CD4-positive, alpha-beta T cell treated with Interleukin-4 for 4 hours (primary cell): ENCODE results near the gene FMR1NB.

ENCODE experiments used
- DNase-seq: peaks from one replicate; pipeline ENCODE4 v3.0.0-alpha.2; 2020

The FMR1NB gene

GRCh38 chrX:147981038-147981752 is at the start of gene FMR1NB:
TSS of gene FMR1NB (plus strand) at chrX:147981337. CDS start at chrX:147981403, 66 bp downstream.
- DNase-seq, result no peak

GRCh38 chrX:147933815-147934214 is 47.3 kb upstream of the FMR1NB start:
- no peak for DNase-seq

- no peak for DNase-seq
Measured at GRCh38 chrX:147935156-147935758, 45.9 kb upstream of the FMR1NB start.

- no peak for DNase-seq
Measured at GRCh38 chrX:147945286-147945685, 35.9 kb upstream of the FMR1NB start.

GRCh38 chrX:147948531-147948930 is 32.6 kb upstream of the FMR1NB start:
- DNase-seq, result no peak

GRCh38 chrX:147950352-147950751 is 30.8 kb upstream of the FMR1NB start:
- no peak for DNase-seq

GRCh38 chrX:147953976-147954375 is 27.2 kb upstream of the FMR1NB start:
- DNase-seq, result no peak

- no peak for DNase-seq
Measured at GRCh38 chrX:147957291-147957690, 23.8 kb upstream of the FMR1NB start.

GRCh38 chrX:147958291-147958690 is 22.8 kb upstream of the FMR1NB start:
- DNase-seq, result no peak

- no peak for DNase-seq
Measured at GRCh38 chrX:147960722-147961121, 20.4 kb upstream of the FMR1NB start.

- DNase-seq, result no peak
Measured at GRCh38 chrX:147962476-147962875, 18.7 kb upstream of the FMR1NB start.

- DNase-seq, result no peak
Measured at GRCh38 chrX:147978931-147979330, 2.2 kb upstream of the FMR1NB start.

- no peak for DNase-seq
Measured at GRCh38 chrX:148020329-148020728, 39.2 kb downstream of the FMR1NB start.

- DNase-seq, result no peak
Measured at GRCh38 chrX:148024425-148025148, 43.5 kb downstream of the FMR1NB start.

GRCh38 chrX:148035380-148035779 is 54.2 kb downstream of the FMR1NB start:
- no peak for DNase-seq

- DNase-seq, result no peak
Measured at GRCh38 chrX:148037020-148037419, 55.9 kb downstream of the FMR1NB start.

GRCh38 chrX:148043271-148043855 is 62.2 kb downstream of the FMR1NB start:
- no peak for DNase-seq

- DNase-seq, result no peak
Measured at GRCh38 chrX:148047200-148047599, 66.1 kb downstream of the FMR1NB start.

GRCh38 chrX:148049441-148049840 is 68.3 kb downstream of the FMR1NB start:
- peak; percentile 25 for DNase-seq

- DNase-seq, result no peak
Measured at GRCh38 chrX:148051973-148052372, 70.8 kb downstream of the FMR1NB start.

- no peak for DNase-seq
Measured at GRCh38 chrX:148067285-148067684, 86.1 kb downstream of the FMR1NB start.

- no peak for DNase-seq
Measured at GRCh38 chrX:148069759-148070503, 88.8 kb downstream of the FMR1NB start.

- no peak for DNase-seq
Measured at GRCh38 chrX:148070504-148070877, 89.4 kb downstream of the FMR1NB start.
